CD1c-positive myeloid dendritic cell (primary cell): ENCODE data around the gene PTPRA.

Experiments
- DNase-seq: peaks from one replicate; pipeline ENCODE4 v3.0.0-alpha.2; 2016; ENCODE audit errors: extremely low spot score

The PTPRA gene

GRCh38 chr20:2849529-2849928, 23.8 kb upstream of the PTPRA start:
- peak; percentile 6 for DNase-seq

DNA sequence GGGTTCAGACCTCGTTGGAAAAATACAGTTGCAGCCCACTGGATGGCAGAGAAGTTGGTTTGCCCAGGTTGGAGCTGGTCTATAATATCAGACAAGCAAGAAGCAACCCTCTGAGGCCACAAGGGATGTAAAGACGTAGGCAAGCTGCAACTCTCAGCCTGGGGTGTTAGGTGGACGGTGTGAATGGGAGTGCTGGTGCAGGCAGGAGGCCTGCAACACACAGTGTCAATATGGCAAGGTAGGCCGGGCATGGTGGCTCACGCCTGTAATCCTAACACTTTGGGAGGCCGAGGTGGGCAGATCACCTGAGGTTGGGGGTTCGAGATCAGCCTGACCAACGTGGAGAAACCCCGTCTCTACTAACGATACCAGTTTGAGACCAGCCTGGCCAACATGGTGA, 22.2 kb upstream of the PTPRA start:
- DNase-seq, result no peak

DNA sequence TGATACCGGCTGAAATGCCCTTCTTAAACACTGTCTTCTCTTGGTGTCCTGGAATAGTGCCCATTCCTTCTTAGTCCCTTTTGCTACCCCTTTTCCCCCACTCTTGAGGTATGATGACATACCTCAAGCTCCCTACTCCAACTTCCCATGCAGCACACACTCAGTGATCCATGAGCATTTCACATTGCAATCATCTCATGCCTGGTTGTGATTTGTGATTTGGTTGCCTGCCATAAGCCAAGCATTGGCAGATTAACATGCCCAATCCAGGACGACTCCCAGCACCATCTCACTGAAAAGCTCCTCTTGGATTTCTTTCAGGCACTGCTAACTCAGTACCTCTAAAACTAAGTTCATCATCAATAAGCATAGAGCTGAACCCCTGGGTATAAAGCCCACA, 14.7 kb upstream of the PTPRA start:
- no peak for DNase-seq

DNA sequence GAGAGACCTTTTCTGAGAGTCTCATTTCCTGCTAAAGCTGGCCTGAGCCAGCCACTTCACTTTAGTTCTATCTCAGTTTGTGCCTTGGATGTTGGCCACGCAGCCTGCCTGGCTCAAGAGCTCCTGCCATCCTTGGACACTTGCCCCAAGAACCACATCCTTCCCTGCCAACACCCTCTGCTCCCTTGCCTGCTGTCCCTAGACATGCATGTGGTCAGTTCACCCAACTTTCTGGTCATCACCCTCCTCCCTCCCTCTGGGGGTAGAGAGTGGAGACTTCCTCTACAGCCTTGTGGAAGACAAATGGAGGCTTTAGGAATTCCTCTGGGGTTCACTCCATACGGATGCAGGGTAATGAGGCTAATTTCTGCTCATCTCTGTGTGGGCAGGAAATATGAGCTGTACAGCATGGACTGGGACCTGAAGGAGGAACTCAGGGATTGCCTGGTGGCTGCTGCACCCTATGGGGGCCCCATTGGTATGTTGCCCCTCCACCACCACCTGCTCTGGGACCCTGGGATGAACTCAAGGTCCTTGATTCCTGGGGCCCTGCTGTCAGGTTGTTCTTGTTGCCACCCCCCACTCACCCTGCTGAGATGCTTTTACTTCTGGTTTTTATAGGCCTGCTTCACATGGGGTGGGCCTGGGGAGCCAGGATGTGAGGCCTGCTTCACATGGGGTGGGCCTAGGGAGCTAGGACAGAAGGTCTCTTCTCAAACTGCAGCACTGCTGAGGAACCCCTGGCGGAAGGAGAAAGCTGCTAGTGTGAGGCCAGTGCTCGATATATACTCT, 13.8 kb upstream of the PTPRA start:
- DNase-seq, result no peak

- no peak for DNase-seq
These were observed 8.7 kb upstream of the PTPRA start for GRCh38 chr20:2864626-2865025.

DNA sequence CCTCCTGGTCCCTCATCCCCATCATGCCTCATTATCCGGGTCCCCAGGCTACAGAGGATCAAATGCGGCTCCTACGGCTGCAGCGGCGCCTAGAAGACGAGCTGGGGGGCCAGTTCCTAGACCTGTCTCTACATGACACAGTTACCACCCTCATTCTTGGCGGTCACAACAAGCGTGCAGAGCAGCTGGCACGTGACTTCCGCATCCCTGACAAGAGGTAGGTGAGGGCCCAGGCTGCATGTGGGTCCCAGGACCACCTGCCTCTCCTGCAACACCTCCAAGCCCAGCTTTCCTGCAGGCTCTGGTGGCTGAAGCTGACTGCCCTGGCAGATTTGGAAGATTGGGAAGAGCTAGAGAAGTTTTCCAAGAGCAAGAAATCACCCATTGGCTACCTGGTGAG, 8.2 kb upstream of the PTPRA start:
- no peak for DNase-seq

GRCh38 chr20:2865630-2866029, 7.7 kb upstream of the PTPRA start:
- no peak for DNase-seq

- no peak for DNase-seq
These were observed 7.0 kb upstream of the PTPRA start for GRCh38 chr20:2866236-2866635.

DNA sequence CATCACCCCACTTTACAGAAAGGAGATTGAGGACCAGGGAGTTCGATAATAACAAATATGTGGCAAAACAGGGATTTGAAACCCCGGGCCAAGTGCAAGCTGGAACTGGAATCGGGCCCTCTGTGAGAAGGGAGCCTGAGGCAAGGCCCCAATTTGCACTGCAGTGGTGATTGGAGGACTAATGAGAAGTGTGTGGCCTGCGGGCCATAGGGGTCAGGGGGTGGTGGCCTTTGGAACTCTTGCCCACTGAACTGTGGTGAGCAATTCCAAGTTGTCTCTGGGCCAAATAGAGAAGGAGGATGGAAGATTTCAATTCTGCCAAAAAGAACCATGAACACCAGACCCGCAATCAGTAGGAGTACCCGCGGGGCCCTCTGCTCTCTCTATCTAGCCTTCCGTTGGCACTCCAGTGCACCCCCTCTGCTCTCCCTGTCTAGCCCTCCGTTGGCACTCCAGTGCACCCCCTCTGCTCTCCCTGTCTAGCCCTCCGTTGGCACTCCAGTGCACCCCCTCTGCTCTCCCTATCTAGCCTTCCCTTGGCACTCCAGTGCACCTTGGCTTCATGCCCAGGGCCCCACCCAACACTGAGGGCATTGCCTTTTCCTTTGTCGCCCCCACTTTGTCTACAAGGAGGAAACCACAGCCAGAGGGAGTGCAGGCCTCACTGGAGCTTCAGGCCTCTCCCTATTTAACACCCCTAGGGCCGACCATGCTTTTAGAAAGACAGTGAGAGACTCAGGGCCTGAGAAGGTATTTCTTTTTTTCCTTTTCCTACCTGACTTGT, 6.0 kb upstream of the PTPRA start:
- DNase-seq, result peak; percentile 7

- no peak for DNase-seq
These were observed 3.9 kb upstream of the PTPRA start for GRCh38 chr20:2869381-2869780.

GRCh38 chr20:2871111-2871465, 2.2 kb upstream of the PTPRA start:
- DNase-seq, result no peak

- peak; percentile 17 for DNase-seq
These were observed 1.4 kb upstream of the PTPRA start for GRCh38 chr20:2871661-2872458.

DNA sequence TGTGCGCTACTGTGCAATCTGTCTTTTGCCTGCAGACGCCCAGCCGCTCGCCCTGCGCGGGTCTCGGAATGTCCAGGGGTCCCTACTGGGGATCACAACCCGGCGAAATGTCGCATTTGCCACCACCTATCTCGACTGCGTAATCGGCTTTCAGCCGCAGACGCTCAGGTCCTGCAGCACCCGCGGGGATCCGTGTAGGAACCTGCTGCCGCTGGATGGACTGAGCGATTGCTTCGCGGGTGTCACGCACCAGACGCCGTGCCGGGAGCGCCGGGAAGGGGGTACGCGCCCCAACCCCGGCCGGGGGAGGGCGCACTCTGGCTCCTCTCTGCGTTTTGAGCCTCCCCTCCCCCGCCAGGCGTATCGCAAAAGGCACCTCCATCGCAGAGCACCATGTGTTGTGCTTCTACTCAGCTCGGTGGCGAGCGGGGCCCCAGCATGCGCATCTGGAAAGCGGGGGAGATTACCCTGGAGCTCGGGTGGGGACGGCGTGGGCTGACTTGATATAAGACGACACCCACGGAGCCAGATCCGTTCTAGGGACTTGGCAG, 747 bp upstream of the PTPRA start:
- DNase-seq, result peak; percentile 71

DNA sequence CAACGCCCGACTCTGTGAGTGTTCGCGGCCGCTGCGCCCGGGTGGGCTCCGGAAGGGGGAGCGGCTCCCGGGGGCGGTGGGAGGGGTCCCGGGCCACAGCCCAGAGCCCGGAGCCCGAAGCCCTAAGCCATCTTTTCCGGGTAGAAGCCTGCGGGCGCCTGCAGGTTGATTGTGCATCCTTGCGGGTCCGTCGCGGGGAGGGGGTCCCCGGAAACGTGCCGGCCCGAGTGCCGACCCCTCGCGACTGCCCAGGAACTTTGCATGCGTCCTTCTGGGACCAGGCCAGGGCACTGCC, 413 bp downstream of the PTPRA start:
- no peak for DNase-seq

GRCh38 chr20:2874456-2874855, 1.2 kb downstream of the PTPRA start:
- DNase-seq, result no peak

- DNase-seq, result no peak
These were observed 2.5 kb downstream of the PTPRA start for GRCh38 chr20:2875690-2876203.

- DNase-seq, result no peak
These were observed 5.2 kb downstream of the PTPRA start for GRCh38 chr20:2878515-2878914.

GRCh38 chr20:2879146-2879545, 5.9 kb downstream of the PTPRA start:
- DNase-seq, result no peak

GRCh38 chr20:2880650-2881049, 7.4 kb downstream of the PTPRA start:
- no peak for DNase-seq

GRCh38 chr20:2883726-2884637, 10.7 kb downstream of the PTPRA start:
- peak; percentile 63 for DNase-seq

DNA sequence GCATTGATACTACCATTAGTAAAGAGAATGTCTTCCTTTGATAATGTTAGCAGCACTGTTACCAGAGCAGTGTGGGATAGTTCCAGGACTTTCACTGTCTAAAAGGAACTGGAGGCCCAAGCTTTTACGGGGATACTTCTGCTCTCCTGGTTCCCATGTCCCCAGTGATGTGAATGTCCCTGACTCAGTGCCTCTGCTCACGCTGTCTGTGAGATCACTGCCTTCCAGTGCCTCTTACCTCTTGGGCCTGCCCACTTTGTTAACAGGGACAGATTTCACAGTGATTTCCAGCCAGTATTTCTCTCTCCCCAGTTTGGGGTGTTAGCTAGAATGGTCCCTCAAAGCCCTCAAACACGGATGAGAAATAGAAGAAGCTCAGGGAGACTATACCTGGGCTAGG, 14.4 kb downstream of the PTPRA start:
- peak; percentile 64 for DNase-seq
